ENCODE data around the gene STX5. TPM values are rescaled to one million over a fixed set of nuclear protein-coding genes. Genes with fewer than 3 reads are reported as not detected.

Gene STX5
- total RNA-seq, 4 donors from 2014 or later, result 22.8 to 31.6 (median 31.6) TPM

DNA sequence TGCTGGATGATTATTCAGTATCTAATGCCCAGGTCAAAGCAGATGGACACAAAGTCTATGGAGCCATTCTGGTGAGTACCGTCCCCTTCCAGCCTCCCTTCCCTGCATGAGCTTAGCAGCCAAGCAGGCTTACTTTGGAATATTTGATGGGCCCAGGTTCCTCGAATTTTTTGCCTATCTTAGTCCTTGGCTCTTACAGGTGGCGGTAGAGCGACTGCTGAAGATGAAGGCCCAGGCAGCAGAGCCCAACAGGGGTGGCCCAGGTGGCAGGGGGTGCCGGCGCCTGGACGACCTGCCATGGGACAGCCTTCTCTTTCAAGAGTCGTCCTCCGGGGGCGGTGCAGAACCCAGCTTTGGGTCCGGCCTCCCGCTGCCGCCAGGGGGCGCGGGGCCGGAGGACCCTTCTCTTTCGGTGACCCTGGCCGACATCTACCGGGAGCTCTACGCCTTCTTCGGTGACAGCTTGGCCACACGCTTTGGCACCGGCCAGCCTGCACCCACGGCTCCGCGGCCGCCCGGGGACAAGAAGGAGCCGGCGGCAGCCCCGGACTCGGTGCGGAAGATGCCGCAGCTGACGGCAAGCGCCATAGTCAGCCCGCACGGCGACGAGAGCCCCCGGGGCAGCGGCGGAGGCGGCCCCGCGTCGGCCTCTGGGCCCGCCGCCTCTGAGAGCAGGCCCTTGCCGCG is 45.4 kb downstream of the STX5 start:
- H3K4me1 ChIP-seq, result peaks cover 41 to 52% (median 48%) of the 10 kb centered on the region in 4 donors
- H3K27ac ChIP-seq (replicated peaks in 1 of 4), result peak overlapping the region; percentile 94 to 98 (median 98)
- WGBS, result 3% methylated on average over 16 of the region's 51 CpGs
- TF ChIP-seq, protein P1, sequence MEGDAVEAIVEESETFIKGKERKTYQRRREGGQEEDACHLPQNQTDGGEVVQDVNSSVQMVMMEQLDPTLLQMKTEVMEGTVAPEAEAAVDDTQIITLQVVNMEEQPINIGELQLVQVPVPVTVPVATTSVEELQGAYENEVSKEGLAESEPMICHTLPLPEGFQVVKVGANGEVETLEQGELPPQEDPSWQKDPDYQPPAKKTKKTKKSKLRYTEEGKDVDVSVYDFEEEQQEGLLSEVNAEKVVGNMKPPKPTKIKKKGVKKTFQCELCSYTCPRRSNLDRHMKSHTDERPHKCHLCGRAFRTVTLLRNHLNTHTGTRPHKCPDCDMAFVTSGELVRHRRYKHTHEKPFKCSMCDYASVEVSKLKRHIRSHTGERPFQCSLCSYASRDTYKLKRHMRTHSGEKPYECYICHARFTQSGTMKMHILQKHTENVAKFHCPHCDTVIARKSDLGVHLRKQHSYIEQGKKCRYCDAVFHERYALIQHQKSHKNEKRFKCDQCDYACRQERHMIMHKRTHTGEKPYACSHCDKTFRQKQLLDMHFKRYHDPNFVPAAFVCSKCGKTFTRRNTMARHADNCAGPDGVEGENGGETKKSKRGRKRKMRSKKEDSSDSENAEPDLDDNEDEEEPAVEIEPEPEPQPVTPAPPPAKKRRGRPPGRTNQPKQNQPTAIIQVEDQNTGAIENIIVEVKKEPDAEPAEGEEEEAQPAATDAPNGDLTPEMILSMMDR (IDR thresholded peaks at IDR 0.05), result peak; percentile 91 to 93 (median 92)
- TF ChIP-seq POLR2AphosphoS5 (IDR thresholded peaks at IDR 0.05) (peak in 1 of 2 donors; percentile 80), POLR2A (IDR thresholded peaks at IDR 0.05; ENCODE audit: low read depth) (no peak), EP300 (IDR thresholded peaks at IDR 0.05) (no peak)
- H3K27me3 ChIP-seq, result no peaks in the 10 kb centered on the region
- intact Hi-C loops (cut with DNase I), result loop anchor here (1.0 kb wide), 1 partner anchor 76 kb away; no protein-coding TSS in a partner anchor
- H3K36me3 ChIP-seq, result peaks cover 0 to 46% (median 37%) of the 10 kb centered on the region in 4 donors
- H3K4me3 ChIP-seq, result peak overlapping the region; percentile 71 to 100 (median 88)
- no peaks in the 10 kb centered on the region for H3K9me3 ChIP-seq
- peak; percentile 98 for DNase-seq (ENCODE audit: extremely low spot score)

DNA sequence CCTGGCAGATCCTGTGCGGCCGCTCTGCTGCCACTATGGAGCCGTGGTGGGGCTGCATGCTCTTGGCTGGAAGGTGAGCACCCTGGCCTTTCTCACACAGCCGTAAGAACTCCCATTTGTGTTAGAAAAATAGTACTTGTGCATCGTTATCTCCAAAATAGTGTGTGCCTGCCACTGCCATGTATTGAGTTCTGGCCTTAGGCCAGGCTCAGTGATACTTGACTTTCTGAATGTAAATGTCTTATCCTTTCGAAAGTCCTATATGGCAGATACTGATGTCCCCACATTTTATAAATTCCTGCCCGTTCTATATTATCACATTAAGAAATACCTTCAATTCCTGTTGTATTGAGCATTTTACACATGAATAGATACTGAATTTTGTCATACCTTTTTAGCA is 49.1 kb downstream of the STX5 start:
- H3K4me3 ChIP-seq, result no peak overlapping the region
- H3K27ac ChIP-seq (replicated peaks in 1 of 4), result no peak overlapping the region
- WGBS, result 94% methylated on average over 7 of the region's 7 CpGs
- H3K9me3 ChIP-seq, result no peaks in the 10 kb centered on the region
- H3K27me3 ChIP-seq, result no peaks in the 10 kb centered on the region
- intact Hi-C loops (cut with DNase I), result no loop called here
- no peak for DNase-seq (ENCODE audit: extremely low spot score)
- H3K4me1 ChIP-seq, result peaks cover 11 to 15% (median 12%) of the 10 kb centered on the region in 4 donors
- H3K36me3 ChIP-seq, result peaks cover 0 to 56% (median 46%) of the 10 kb centered on the region in 4 donors
- TF ChIP-seq POLR2A (IDR thresholded peaks at IDR 0.05; ENCODE audit: low read depth), result no peak
- TF ChIP-seq, protein P1 (IDR thresholded peaks at IDR 0.05), result no peak
- TF ChIP-seq POLR2AphosphoS5 (IDR thresholded peaks at IDR 0.05), result no peak
- TF ChIP-seq EP300 (IDR thresholded peaks at IDR 0.05), result no peak

DNA sequence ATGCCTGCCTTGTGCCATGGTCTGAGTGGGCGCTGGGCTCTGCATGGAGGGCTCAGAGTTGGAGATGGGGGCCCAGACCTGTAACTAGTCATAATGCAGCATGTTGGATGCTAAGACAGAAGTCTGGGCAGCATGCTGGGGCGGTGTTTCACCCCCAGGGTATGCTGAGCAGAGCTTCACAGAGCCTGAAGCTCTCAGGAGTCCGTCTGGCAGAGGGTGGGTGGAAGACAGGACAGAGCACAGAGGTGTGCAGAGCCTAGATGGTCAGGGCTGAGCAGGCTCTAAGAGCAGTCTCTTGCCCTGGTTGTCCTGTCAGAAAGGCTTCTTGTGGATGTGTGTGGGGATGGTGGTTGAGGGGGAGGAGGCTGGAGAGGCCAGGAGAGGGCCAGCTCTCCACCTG is 53.4 kb downstream of the STX5 start:
- intact Hi-C loops (cut with DNase I), result no loop called here
- H3K9me3 ChIP-seq, result no peaks in the 10 kb centered on the region
- H3K27ac ChIP-seq (replicated peaks in 1 of 4), result no peak overlapping the region
- H3K27me3 ChIP-seq, result no peaks in the 10 kb centered on the region
- no peak for DNase-seq (ENCODE audit: extremely low spot score)
- no peaks in the 10 kb centered on the region for H3K4me1 ChIP-seq
- no peak overlapping the region for H3K4me3 ChIP-seq
- peaks cover 14 to 74% (median 70%) of the 10 kb centered on the region in 4 donors for H3K36me3 ChIP-seq
- no peak for TF ChIP-seq EP300 (IDR thresholded peaks at IDR 0.05)
- no peak for TF ChIP-seq POLR2A (IDR thresholded peaks at IDR 0.05; ENCODE audit: low read depth)
- no peak for TF ChIP-seq POLR2AphosphoS5 (IDR thresholded peaks at IDR 0.05)
- TF ChIP-seq, protein P1 (IDR thresholded peaks at IDR 0.05), result no peak
- 100% methylated on average over 2 of the region's 3 CpGs for WGBS

DNA sequence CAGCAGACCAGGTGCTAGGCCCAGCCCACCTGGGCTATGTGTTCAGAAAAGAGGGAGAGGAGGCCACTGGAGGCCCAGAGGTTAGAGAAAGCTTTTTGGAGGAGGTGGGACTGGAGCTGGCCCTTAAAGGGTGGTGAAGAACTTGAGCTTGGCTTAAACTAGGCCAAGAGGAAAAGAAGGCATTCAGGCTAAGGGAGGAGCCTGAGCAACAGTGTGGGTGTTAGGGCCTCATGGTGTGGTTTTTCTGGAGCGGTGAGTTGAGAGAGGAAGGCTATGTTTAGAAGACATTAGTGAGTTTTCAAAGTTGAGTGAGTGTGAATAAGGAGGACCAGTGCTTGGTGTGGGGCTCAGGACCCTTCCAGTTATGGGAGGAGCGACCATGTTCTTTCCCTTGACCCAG is 54.5 kb downstream of the STX5 start:
- Histone ChIP-seq H3K27me3 (no peaks in the 10 kb centered on the region), H3K4me3 (no peak overlapping the region), H3K4me1 (peaks cover under 1 to 6% (median 2%) of the 10 kb centered on the region in 4 donors), H3K27ac (replicated peaks in 1 of 4) (no peak overlapping the region), H3K36me3 (peaks cover 14 to 65% (median 62%) of the 10 kb centered on the region in 4 donors), H3K9me3 (no peaks in the 10 kb centered on the region)
- DNase-seq (ENCODE audit: extremely low spot score), result no peak
- 79% methylated on average over 2 of the region's 2 CpGs for WGBS
- intact Hi-C loops (cut with DNase I), result no loop called here
- TF ChIP-seq, protein P1 (IDR thresholded peaks at IDR 0.05), result no peak
- TF ChIP-seq POLR2AphosphoS5 (IDR thresholded peaks at IDR 0.05), result no peak
- TF ChIP-seq EP300 (IDR thresholded peaks at IDR 0.05), result no peak
- TF ChIP-seq POLR2A (IDR thresholded peaks at IDR 0.05; ENCODE audit: low read depth), result no peak
